ENCODE data around the gene IFNB1.

The IFNB1 gene

GRCh38 chr9:21077781-21078180 is at the start of gene IFNB1:
Gene IFNB1 (minus strand): TSS chr9:21077942. CDS start chr9:21077869, 73 bp downstream.
- DNase-seq: no peak

- no peak for DNase-seq
Observed at GRCh38 chr9:21121595-21122251, 44.0 kb upstream of the IFNB1 start.

GRCh38 chr9:21121079-21121478 is 43.3 kb upstream of the IFNB1 start:
- no peak for DNase-seq

GRCh38 chr9:21119093-21119770 is 41.5 kb upstream of the IFNB1 start:
- DNase-seq: no peak

GRCh38 chr9:21114311-21114710 is 36.6 kb upstream of the IFNB1 start:
- DNase-seq: no peak

- peak in 3 of 56 donors; percentile 3 to 66 (median 35) for DNase-seq
Observed at GRCh38 chr9:21110708-21111576, 33.2 kb upstream of the IFNB1 start.

- no peak for DNase-seq
Observed at GRCh38 chr9:21104787-21105186, 27.0 kb upstream of the IFNB1 start.

GRCh38 chr9:21102305-21102704 is 24.6 kb upstream of the IFNB1 start:
- no peak for DNase-seq

- no peak for DNase-seq
Observed at GRCh38 chr9:21097817-21098216, 20.1 kb upstream of the IFNB1 start.

GRCh38 chr9:21096901-21097255 is 19.1 kb upstream of the IFNB1 start:
- DNase-seq: no peak

GRCh38 chr9:21096172-21096900 is 18.6 kb upstream of the IFNB1 start:
- DNase-seq: peak in 1 of 56 donors; percentile 38

- DNase-seq: no peak
Observed at GRCh38 chr9:21095561-21095960, 17.8 kb upstream of the IFNB1 start.

GRCh38 chr9:21086538-21086937 is 8.8 kb upstream of the IFNB1 start:
- DNase-seq: no peak

- no peak for DNase-seq
Observed at GRCh38 chr9:21085005-21085404, 7.3 kb upstream of the IFNB1 start.

GRCh38 chr9:21084242-21084850 is 6.6 kb upstream of the IFNB1 start:
- no peak for DNase-seq

GRCh38 chr9:21082671-21083070 is 4.9 kb upstream of the IFNB1 start:
- DNase-seq: no peak

- DNase-seq: no peak
Observed at GRCh38 chr9:21081999-21082398, 4.3 kb upstream of the IFNB1 start.

GRCh38 chr9:21081451-21081850 is 3.7 kb upstream of the IFNB1 start:
- no peak for DNase-seq

- DNase-seq: no peak
Observed at GRCh38 chr9:21080793-21081192, 3.1 kb upstream of the IFNB1 start.

- no peak for DNase-seq
Observed at GRCh38 chr9:21078702-21079101, 960 bp upstream of the IFNB1 start.

GRCh38 chr9:21075484-21075883 is 2.3 kb downstream of the IFNB1 start:
- DNase-seq: no peak

Data from amygdala (tissue), 56 donors.